Mesendoderm (in vitro differentiated cells): ENCODE data around the gene CACTIN.

Experiments used
- DNase-seq: peaks from one replicate; pipeline ENCODE4 v3.0.0; 2013
- H2AK5ac ChIP-seq: 2 replicates; pipeline ENCODE4 v1.6.1; 2013; ENCODE audit warnings: low read length, inconsistent platforms
- H2BK120ac ChIP-seq: 2 replicates; pipeline ENCODE4 v1.6.1; 2013; ENCODE audit warnings: low read depth, mild to moderate bottlenecking, low read length, moderate library complexity, mixed read lengths
- H2BK15ac ChIP-seq: replicated peaks from 2 replicates; pipeline ENCODE4 v1.6.1; 2013; ENCODE audit warnings: low read depth, mild to moderate bottlenecking, moderate library complexity
- H2BK5ac ChIP-seq: 2 replicates; pipeline ENCODE4 v1.6.1; 2013; ENCODE audit warnings: low read length, inconsistent platforms
- H3K18ac ChIP-seq: 2 replicates; pipeline ENCODE4 v1.6.1; 2013; ENCODE audit warnings: mild to moderate bottlenecking, low read length, mixed read lengths
- H3K23ac ChIP-seq: one replicate; pipeline ENCODE4 v1.6.1; 2013; ENCODE audit warnings: low read length
- H3K27ac ChIP-seq: 2 replicates; pipeline ENCODE4 v1.5.1; 2013; ENCODE audit warnings: low read depth, mild to moderate bottlenecking, inconsistent platforms, low read length, moderate library complexity
- H3K27me3 ChIP-seq: 2 replicates; pipeline ENCODE4 v1.6.1; 2013; ENCODE audit warnings: low read length, control low read depth, mild to moderate bottlenecking, inconsistent platforms; ENCODE audit not compliant: insufficient read depth, poor library complexity
- H3K36me3 ChIP-seq: 2 replicates; pipeline ENCODE4 v1.6.1; 2013; ENCODE audit warnings: low read length, inconsistent platforms; ENCODE audit not compliant: control insufficient read depth, insufficient read depth
- H3K4ac ChIP-seq: one replicate; pipeline ENCODE4 v1.6.1; 2013; ENCODE audit warnings: low read depth, mild to moderate bottlenecking, low read length, moderate library complexity
- H3K4me1 ChIP-seq: 2 replicates; pipeline ENCODE4 v1.6.1; 2013; ENCODE audit warnings: low read depth, low read length, inconsistent platforms; ENCODE audit not compliant: control insufficient read depth
- H3K4me2 ChIP-seq: 2 replicates; pipeline ENCODE4 v1.6.1; 2013; ENCODE audit warnings: low read length
- H3K4me3 ChIP-seq: 2 replicates; pipeline ENCODE4 v1.5.1; 2013; ENCODE audit warnings: mild to moderate bottlenecking, low read length
- H3K56ac ChIP-seq: one replicate; pipeline ENCODE4 v1.6.1; 2013; ENCODE audit warnings: low read length
- H3K79me1 ChIP-seq: 2 replicates; pipeline ENCODE4 v1.6.1; 2013; ENCODE audit warnings: low read length, inconsistent platforms
- H3K79me2 ChIP-seq: 2 replicates; pipeline ENCODE4 v1.6.1; 2013; ENCODE audit warnings: mild to moderate bottlenecking, low read length; ENCODE audit not compliant: control insufficient read depth, insufficient read depth
- H3K9ac ChIP-seq: 2 replicates; pipeline ENCODE4 v1.6.1; 2013; ENCODE audit warnings: low read length, inconsistent platforms
- H4K5ac ChIP-seq: one replicate; pipeline ENCODE4 v1.6.1; 2013; ENCODE audit warnings: low read length
- H4K8ac ChIP-seq: one replicate; pipeline ENCODE4 v1.6.1; 2013; ENCODE audit warnings: low read depth, mild to moderate bottlenecking, control low read depth, low read length, moderate library complexity
- WGBS: extraction: QIAGEN DNeasy Blood & Tissue Kit; methylation state at CpG from one replicate; pipeline ENCODE4 v1.1.7; 2013; ENCODE audit warnings: low lambda C conversion rate, missing lambda C conversion rate; ENCODE audit not compliant: insufficient coverage; ENCODE audit errors: extremely low coverage; 5-methylcytosine and 5-hydroxymethylcytosine counted together

The CACTIN gene

DNA sequence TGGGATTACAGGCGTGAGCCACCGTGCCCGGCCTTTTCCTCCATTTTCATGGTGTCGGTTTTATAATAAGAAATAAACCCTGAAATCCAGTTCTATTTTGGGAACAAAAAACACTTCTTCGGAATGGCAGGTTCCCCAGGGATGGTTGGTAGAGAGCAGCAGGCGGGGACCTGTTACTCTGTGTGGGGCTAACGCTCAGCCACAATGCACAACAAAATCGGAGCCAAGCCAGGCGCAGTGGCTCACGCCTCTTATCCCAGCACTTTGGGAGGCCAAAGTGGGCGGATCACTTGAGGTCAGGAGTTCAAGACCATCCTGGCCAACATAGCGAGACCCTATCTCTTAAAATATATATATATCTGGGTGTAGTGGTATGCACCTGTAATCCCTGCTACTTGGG lies 25.6 kb downstream of the CACTIN start:
- Histone ChIP-seq H3K4me2 (no peak overlapping the region), H2BK120ac (no peak overlapping the region), H2AK5ac (no peak overlapping the region), H3K79me1 (no peaks in the 10 kb centered on the region), H3K4me3 (no peak overlapping the region), H2BK5ac (no peak overlapping the region), H3K56ac (no peak overlapping the region), H3K9ac (no peak overlapping the region), H3K23ac (no peak overlapping the region), H3K4ac (no peak overlapping the region), H3K27me3 (no peaks in the 10 kb centered on the region), H4K8ac (no peak overlapping the region), H3K4me1 (no peaks in the 10 kb centered on the region), H3K36me3 (no peaks in the 10 kb centered on the region), H3K27ac (no peak overlapping the region), H3K18ac (no peak overlapping the region), H2BK15ac (no peak overlapping the region), H4K5ac (no peak overlapping the region), H3K79me2 (no peaks in the 10 kb centered on the region)
- DNase-seq = no peak
- no CpG with 5 or more reads among the region's 12 CpGs for WGBS

DNA sequence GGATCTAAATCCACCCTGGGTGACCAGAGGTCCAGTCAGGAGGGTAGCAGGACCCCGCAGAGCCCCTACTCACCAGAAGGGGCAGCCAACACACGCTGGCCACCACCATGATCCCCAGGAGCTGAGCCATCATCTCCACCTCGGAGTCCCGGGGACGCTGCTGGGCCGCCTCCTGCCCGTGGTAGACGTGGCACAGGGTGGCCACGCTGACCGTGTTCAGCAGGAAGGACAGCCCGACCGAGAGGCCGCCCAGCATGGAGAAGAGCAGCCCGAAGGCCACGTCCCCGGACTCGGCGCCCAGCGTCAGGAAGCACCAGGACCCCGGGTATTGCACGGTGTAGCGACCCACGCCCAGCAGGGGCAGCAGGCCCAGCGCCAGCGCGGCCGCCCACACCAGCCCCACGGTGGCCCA lies 26.8 kb downstream of the CACTIN start:
- Histone ChIP-seq H3K4me1 (no peaks in the 10 kb centered on the region), H3K18ac (no peak overlapping the region), H2BK5ac (no peak overlapping the region), H3K4ac (no peak overlapping the region), H2AK5ac (no peak overlapping the region), H3K79me2 (no peaks in the 10 kb centered on the region), H2BK120ac (no peak overlapping the region), H3K23ac (no peak overlapping the region), H3K27ac (no peak overlapping the region), H3K4me3 (no peak overlapping the region), H3K4me2 (no peak overlapping the region), H4K5ac (no peak overlapping the region), H3K9ac (no peak overlapping the region), H4K8ac (no peak overlapping the region), H2BK15ac (no peak overlapping the region), H3K27me3 (no peaks in the 10 kb centered on the region), H3K79me1 (no peaks in the 10 kb centered on the region), H3K56ac (no peak overlapping the region), H3K36me3 (no peaks in the 10 kb centered on the region)
- WGBS = no CpG with 5 or more reads among the region's 28 CpGs
- DNase-seq = peak; percentile 46

DNA sequence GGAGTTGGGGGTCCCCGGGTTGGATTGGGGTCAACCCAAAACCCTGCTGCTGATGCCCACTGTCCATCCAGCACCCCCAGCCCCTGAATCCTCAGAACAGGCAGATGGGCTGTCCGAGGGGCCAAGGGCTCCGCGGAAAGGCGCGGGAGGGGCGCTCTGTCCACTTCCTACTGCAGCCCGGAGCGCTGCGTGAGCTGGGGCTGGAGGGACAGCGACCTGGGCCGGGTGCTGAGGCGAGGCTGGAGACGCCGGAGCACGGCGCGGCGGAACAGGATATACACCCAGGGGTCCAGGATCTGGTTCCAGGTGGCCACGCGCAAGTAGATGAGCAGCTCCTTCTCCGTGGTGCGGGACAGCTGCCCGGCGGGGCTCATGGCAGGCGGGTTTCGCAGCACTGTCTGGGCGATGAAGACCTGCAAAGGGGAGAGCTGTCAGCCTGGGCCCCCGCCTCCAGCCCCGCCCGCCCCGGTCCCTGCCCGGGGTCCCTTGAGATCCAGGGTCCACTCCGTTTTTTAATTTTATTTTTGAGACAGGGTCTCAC lies 31.0 kb downstream of the CACTIN start:
- no peak overlapping the region for H3K18ac ChIP-seq
- no peak overlapping the region for H3K9ac ChIP-seq
- H3K36me3 ChIP-seq = no peaks in the 10 kb centered on the region
- no peak for DNase-seq
- no peak overlapping the region for H3K4me2 ChIP-seq
- no peaks in the 10 kb centered on the region for H3K79me2 ChIP-seq
- no peak overlapping the region for H3K4ac ChIP-seq
- no peak overlapping the region for H2AK5ac ChIP-seq
- H3K27ac ChIP-seq = no peak overlapping the region
- no peak overlapping the region for H2BK120ac ChIP-seq
- H3K4me1 ChIP-seq = no peaks in the 10 kb centered on the region
- H3K4me3 ChIP-seq = no peak overlapping the region
- no peak overlapping the region for H4K8ac ChIP-seq
- no peak overlapping the region for H2BK5ac ChIP-seq
- H3K23ac ChIP-seq = no peak overlapping the region
- no peaks in the 10 kb centered on the region for H3K27me3 ChIP-seq
- no peak overlapping the region for H4K5ac ChIP-seq
- WGBS = no CpG with 5 or more reads among the region's 34 CpGs
- no peaks in the 10 kb centered on the region for H3K79me1 ChIP-seq
- H3K56ac ChIP-seq = no peak overlapping the region
- no peak overlapping the region for H2BK15ac ChIP-seq

DNA sequence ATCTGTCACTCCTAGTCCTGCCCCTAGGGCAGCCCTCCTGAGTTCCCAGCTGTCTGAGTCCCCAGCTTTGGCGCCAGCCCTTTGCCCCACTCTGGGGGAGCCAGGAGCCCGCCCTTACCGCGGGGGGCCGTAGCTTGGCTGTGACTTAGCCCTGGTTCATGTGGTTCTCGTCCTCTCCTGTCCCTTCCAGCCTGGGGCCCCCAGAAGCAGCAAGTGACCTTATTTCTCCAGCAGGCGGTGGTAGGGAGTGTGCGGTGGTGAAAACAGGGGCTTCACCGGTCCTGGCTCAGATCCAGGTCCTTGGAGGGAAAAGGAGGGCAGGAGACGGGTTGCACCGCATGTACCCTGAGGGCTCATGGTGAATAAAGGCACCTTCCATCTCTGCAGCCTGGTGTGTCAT lies 33.4 kb downstream of the CACTIN start:
- Histone ChIP-seq H4K8ac (no peak overlapping the region), H3K4me1 (no peaks in the 10 kb centered on the region), H3K4me2 (no peak overlapping the region), H3K79me2 (no peaks in the 10 kb centered on the region), H2BK5ac (no peak overlapping the region), H3K79me1 (no peaks in the 10 kb centered on the region), H3K9ac (no peak overlapping the region), H3K56ac (no peak overlapping the region), H3K36me3 (no peaks in the 10 kb centered on the region), H3K23ac (no peak overlapping the region), H3K4ac (no peak overlapping the region), H2BK120ac (no peak overlapping the region), H2BK15ac (no peak overlapping the region), H3K4me3 (no peak overlapping the region), H3K27ac (no peak overlapping the region), H3K18ac (no peak overlapping the region), H2AK5ac (no peak overlapping the region), H3K27me3 (no peaks in the 10 kb centered on the region), H4K5ac (no peak overlapping the region)
- peak; percentile 60 for DNase-seq
- no CpG with 5 or more reads among the region's 11 CpGs for WGBS

DNA sequence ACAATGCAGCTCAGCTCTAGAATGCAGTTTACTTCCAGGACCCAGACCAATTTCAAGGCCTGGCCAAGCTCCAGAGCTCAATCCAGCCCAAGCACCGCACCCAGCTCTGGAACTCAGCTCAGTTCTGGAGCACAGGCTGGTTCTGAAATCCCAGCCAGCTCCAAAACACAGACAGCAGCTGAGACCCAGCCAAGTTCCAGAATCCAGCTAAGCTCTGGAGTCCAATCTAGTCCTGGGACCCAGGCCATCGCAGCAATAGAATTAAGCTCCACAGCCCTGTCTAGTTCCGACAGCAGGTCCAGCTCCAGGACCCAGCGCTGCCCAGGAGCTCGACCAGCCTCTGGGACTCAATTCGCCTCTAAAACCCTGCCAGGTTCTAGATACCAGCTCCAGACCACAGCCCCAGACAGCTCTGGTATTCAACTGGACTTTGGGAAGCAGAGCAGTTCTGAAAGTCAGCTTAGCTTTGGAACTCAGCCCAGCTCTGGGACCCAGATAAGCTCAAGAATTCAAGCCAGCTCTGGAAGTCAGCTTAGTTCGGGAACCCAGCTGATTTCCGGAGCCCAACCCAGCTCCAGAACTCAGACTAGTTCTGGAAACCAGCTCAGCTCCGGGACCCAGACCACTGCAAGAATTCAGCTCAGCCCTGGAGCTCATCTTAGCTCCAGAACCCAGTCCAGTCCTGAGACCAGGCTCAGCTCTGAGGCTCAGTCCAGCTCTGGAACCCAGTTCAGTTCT lies 34.5 kb downstream of the CACTIN start:
- no peak for DNase-seq
- Histone ChIP-seq H3K4ac (no peak overlapping the region), H3K79me2 (no peaks in the 10 kb centered on the region), H2BK120ac (no peak overlapping the region), H3K23ac (no peak overlapping the region), H3K27ac (no peak overlapping the region), H3K4me2 (no peak overlapping the region), H3K27me3 (no peaks in the 10 kb centered on the region), H4K5ac (no peak overlapping the region), H2AK5ac (no peak overlapping the region), H2BK15ac (no peak overlapping the region), H3K36me3 (no peaks in the 10 kb centered on the region), H3K4me1 (no peaks in the 10 kb centered on the region), H3K9ac (no peak overlapping the region), H2BK5ac (no peak overlapping the region), H3K79me1 (no peaks in the 10 kb centered on the region), H3K18ac (no peak overlapping the region), H4K8ac (no peak overlapping the region), H3K56ac (no peak overlapping the region), H3K4me3 (no peak overlapping the region)
- WGBS = no CpG with 5 or more reads among the region's 9 CpGs
